Neural cell (in vitro differentiated cells): ENCODE results near the gene IQCM.

ENCODE experiments used
- EZH2 ChIP-seq: fragments of 200-600, 300-800 bp; shearing (Covaris generic), sonication (generic); IDR thresholded peaks from 2 replicates; pipeline ENCODE4 v1.6.1; 2014; ENCODE audit warnings: antibody characterized with exemption, low read length, borderline replicate concordance, mild to moderate bottlenecking; ENCODE audit not compliant: insufficient read depth, poor library complexity, severe bottlenecking
- MXI1 ChIP-seq: fragments of 450-650 bp; conservative IDR thresholded peaks from 2 replicates; pipeline ENCODE4 v1.6.1; 2014; ENCODE audit warnings: antibody characterized with exemption, mild to moderate bottlenecking; ENCODE audit not compliant: poor library complexity, severe bottlenecking
- POLR2AphosphoS5 ChIP-seq: IDR thresholded peaks from 2 replicates; pipeline ENCODE4 v1.6.1; 2012
- TAF1 ChIP-seq: IDR thresholded peaks from 2 replicates; pipeline ENCODE4 v1.6.1; 2012; ENCODE audit warnings: low read depth
- TF ChIP-seq, protein P1 (sequence below): fragments of 450-650 bp; IDR thresholded peaks from 2 replicates; pipeline ENCODE4 v1.5.1; 2014; ENCODE audit warnings: antibody characterized with exemption, mild to moderate bottlenecking, moderate library complexity; ENCODE audit not compliant: poor library complexity, severe bottlenecking

- TF ChIP-seq POLR2AphosphoS5 = no peak
- TF ChIP-seq, protein P1, sequence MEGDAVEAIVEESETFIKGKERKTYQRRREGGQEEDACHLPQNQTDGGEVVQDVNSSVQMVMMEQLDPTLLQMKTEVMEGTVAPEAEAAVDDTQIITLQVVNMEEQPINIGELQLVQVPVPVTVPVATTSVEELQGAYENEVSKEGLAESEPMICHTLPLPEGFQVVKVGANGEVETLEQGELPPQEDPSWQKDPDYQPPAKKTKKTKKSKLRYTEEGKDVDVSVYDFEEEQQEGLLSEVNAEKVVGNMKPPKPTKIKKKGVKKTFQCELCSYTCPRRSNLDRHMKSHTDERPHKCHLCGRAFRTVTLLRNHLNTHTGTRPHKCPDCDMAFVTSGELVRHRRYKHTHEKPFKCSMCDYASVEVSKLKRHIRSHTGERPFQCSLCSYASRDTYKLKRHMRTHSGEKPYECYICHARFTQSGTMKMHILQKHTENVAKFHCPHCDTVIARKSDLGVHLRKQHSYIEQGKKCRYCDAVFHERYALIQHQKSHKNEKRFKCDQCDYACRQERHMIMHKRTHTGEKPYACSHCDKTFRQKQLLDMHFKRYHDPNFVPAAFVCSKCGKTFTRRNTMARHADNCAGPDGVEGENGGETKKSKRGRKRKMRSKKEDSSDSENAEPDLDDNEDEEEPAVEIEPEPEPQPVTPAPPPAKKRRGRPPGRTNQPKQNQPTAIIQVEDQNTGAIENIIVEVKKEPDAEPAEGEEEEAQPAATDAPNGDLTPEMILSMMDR = no peak
- no peak for TF ChIP-seq EZH2
- TF ChIP-seq TAF1 = no peak
- TF ChIP-seq MXI1 = no peak
Measured at GRCh38 chr4:149755969-149756368, 59.7 kb downstream of the IQCM start.
